Measurements from ENCODE around the gene ALPL.

The ALPL gene

DNA sequence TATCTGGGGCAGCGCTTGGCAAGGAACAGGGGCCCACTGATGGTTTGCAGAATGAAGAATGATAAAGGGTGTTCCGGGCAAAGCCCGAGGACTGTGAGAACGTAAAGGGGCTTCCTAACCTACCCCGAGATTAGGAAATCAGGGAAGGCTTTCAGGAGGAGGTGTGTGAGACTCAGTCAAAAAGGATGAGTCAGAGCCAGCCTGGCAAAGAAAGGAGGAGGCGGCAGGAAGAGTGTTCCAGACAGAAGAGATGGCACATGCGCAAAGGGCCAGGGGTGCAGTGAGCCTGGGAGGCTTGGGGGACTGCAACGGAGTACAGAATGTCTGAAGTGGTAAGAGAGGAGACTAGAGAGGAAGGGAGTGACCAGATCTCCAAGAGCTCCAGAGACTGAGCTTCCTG lies 89.7 kb downstream of the ALPL start:
- no peak for DNase-seq (ENCODE audit: low read depth, low spot score)

DNA sequence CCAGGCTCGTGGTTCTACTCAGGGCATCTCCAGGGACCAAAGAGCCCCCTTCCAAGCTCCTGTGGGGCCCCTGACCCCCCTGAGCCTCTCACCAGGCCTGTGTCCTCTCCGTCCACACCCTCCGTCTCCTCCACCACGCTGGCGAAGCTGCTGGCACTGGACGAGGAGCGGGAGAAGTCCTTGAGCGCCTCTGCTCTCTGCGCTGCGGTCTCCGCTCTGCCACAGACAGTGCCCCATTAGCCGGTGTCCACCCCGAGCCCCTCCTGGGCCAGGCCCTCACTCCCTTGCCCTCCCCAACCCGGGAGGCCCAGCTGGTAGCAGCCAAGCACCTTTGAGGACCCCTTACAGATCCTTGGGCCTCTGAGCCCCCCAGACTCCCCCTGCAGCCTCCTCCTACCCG lies 90.2 kb downstream of the ALPL start:
- no peak for DNase-seq (ENCODE audit: low read depth, low spot score)

- DNase-seq (ENCODE audit: low read depth, low spot score), result no peak
Measured at GRCh38 chr1:21601278-21602048, 92.2 kb downstream of the ALPL start.

DNA sequence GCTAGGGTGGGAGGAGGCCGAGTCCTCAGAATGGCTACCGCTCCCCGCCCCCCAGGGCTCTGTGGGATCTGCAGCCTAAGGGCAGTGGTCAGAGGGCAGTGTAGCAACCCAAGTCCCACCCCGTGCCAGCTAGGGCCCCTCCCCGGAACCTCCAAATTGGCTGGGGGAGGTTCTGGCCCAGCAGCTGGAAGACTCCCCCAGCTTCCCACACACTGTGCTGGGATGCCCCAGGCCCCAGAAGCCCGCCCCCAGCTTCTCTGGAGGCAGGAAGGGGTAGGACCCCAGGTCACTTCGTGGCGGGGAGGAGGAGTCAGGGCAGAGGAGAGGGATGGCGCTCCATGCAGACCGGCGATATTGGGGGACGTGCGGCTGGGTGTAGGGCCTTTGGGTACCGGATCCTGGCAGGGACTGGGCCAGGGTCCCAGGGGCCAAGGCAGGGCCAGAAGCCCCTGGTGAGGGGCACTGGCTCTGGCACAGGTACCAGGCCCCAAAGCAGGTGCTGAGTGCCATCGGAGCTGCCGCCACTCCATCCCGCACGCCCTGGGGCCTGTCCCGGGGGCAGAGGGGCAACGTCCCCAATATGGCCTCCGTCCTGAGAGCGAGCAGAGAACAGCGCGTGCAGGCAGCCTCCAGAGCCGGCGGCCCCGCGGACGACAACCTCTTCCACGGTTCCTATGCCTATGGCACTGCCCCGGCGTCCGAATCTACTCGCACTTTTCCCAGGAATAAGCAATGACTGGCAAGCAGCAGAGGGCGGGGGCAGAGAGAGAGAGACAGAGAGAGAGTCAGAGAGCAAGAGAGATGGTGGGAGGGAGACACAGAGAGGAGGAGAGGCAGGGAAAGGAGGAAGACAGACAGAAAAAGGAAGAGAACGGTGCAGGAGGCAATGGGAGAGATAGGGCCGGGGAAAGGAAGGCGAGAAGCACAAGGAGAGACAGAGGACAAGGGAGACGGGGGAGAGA lies 94.2 kb downstream of the ALPL start:
- no peak for DNase-seq (ENCODE audit: low read depth, low spot score)

GRCh38 chr1:21604208-21604957 lies 95.2 kb downstream of the ALPL start:
- DNase-seq (ENCODE audit: low read depth, low spot score), result no peak

GRCh38 chr1:21605012-21605715 lies 95.9 kb downstream of the ALPL start:
- no peak for DNase-seq (ENCODE audit: low read depth, low spot score)

GRCh38 chr1:21605964-21606705 lies 96.9 kb downstream of the ALPL start:
- DNase-seq (ENCODE audit: low read depth, low spot score), result no peak

- no peak for DNase-seq (ENCODE audit: low read depth, low spot score)
Measured at GRCh38 chr1:21607549-21608529, 98.6 kb downstream of the ALPL start.

DNA sequence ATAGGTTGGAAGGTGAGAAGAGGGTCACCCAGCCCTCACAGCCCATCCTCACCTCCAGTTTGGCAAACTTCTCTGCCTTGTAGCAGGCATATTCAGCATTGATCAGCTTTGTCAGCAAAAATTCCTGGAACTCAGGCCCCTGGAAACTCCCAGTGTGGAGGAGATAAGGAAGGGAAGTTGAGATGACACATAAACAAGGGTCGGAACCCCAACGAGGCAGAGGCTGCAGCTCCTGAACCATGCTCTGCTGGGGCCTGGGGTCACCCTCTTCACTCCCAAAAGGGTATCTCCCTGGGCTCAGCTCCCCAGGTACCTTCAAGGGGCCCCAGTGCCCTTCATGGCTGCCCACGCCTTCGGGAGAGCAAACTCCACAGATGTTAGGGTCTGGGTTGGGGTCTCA lies 99.6 kb downstream of the ALPL start:
- DNase-seq (ENCODE audit: low read depth, low spot score), result no peak

DNA sequence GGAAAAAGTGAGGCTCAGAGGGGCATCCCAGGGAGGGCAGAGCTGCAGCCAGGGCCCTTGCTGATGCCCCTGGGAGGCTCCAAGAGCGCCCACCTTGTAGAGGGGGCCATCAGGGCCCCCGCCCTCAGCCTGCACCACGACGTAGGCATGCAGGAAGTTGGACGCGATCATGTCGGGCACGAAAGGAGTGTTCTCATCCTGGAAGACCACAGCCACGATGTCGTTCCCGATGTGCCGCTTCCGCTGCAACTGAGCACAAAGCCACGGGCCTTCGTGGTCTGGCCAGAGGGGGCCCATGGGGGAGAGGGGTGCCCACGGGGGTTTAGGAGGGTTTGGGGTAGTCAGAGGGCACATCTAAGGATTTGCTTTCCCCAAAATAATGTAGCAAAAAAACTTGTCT lies 100.8 kb downstream of the ALPL start:
- no peak for DNase-seq (ENCODE audit: low read depth, low spot score)

DNA sequence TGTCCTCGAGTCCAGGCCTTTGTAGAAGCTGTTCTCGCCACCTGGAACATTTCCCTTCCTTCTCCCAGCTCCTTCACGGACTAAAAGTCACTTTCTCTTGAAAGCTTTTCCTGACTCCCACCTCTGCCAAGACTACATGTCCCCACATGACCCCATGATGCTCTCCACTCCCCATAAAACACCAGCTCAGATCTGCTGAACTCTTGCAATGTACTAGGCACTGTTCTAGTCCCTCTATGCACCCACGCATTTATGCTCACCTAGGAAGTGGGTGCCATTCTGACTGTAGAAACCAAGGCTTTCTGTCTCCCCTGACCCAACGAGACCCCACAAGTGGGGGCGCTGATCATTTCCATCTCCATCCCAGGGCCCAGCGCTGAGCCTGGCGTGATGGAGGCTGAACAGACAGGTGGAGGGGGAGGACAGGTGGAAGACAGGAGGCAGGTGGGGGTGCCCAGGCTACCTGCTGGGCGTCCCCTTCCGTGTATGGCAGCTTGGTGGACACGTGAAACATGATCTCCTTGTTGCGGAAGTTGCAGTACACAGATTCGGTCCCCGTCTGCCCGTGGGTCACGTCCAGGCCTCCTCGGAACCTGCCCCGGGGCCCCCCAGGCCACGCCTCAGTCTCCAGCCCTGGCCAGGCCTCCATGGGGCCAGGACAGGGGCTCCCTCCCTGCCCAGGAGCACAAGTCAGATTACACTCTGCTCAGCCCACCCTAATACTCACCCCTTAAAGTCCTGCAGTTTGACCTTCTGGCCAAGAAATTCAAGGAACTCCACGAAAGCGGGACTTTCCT lies 102.0 kb downstream of the ALPL start:
- DNase-seq (ENCODE audit: low read depth, low spot score), result no peak

- no peak for DNase-seq (ENCODE audit: low read depth, low spot score)
Measured at GRCh38 chr1:21612057-21612456, 102.8 kb downstream of the ALPL start.

DNA sequence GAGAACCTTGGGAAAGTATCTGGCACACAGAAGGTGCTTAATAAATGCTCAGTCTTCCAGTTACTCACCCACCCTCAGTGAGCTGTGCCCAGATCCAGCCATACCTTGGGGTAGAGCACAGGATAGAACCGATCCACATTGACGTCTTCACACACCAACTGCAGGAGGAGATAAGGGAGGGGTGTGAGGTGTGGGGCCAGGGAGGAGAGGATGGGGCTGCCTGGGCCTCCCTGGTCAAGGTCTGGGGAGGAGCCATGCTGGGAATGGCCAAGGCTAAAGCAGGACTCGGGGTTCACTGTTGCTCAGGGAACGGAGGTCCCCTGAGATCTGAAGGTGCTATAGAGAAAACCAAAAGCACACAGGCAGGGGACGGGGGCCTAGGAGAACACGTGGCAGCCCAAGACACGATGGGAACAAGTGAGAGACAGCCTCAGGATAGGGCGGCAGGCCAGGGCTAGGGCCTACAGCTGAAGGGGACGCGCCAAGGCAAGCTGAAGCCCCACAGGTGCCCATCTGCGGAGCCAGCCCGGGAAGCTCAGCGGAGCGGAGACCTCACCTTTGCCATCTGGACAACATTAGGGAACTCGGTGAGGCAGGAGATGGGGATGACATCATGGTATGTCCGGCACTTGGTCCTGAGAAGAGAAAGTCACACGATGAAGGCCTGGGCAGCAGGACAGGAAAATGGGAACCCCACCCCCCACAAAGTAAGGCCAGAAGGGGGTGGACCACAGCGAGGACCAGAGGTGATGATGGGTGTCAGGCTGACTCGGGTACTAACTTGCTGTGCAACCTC lies 104.0 kb downstream of the ALPL start:
- DNase-seq (ENCODE audit: low read depth, low spot score), result no peak

GRCh38 chr1:21614419-21615115 lies 105.3 kb downstream of the ALPL start:
- DNase-seq (ENCODE audit: low read depth, low spot score), result no peak

DNA sequence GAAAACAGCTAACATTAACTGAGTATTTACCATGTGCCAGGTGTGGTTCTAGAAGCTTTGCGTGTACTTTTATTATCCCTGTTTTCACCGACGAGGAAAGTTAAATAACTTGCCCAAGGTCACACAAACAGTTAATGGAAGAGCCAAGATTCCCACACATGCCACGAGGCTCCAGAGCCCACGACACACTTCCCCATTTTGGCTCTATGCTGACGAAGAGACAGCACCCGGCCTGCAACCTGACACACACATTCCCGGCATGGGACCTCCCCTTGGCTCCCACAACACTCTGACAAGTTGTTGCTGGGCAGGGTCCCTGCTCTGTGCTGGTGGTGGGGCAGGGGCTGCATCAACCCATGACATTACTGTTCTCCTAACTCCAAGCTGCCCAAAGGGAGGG lies 107.1 kb downstream of the ALPL start:
- DNase-seq (ENCODE audit: low read depth, low spot score), result no peak

GRCh38 chr1:21617126-21617738 lies 108.0 kb downstream of the ALPL start:
- DNase-seq (ENCODE audit: low read depth, low spot score), result no peak

DNA sequence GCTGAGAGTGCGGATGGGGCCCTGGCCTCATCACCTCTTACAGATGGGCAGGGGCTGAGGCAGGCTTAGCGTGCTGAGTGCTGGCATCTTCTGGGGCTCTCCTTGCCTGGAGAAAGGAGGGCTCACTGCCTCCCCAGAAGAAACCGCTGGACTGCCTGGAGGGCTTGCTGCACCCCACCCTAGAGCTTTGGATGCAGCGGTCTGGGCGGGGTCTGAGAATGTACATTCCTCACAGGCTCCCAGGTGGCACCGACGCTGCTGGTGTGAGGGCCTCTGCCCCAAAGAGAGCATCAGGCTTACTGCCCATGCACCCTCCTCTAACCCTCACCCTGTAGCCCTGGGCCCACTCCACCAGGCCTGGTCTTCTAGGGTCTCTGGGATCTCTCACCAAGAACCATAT lies 108.8 kb downstream of the ALPL start:
- DNase-seq (ENCODE audit: low read depth, low spot score), result no peak

All from activated CD4-positive, CD25-positive, alpha-beta regulatory T cell treated with anti-CD3 and anti-CD28 coated beads, Interleukin-2, amount 50 U/mL, for 16 hours (primary cell).